ENCODE measurements around the gene SP8. TPM values are rescaled to one million over a fixed set of nuclear protein-coding genes. Genes with fewer than 3 reads are reported as not detected.
"Not testable (repeated sequence)": the region's sequence is repeated elsewhere in the genome, so short reads cannot be mapped to it uniquely, and the experiment has no call there.

Gene SP8
- total RNA-seq (not detected), polyA plus RNA-seq (not detected)
- long read RNA-seq, donor 1 = 0 reads
- long read RNA-seq, donor 2 = 0 reads

GRCh38 chr7:20786779-20787659, at the start of gene SP8:
SP8 (minus strand) TSS chr7:20786886; CDS start chr7:20786798, 88 bp downstream.
- ATAC-seq = peak in 3 of 4 donors; percentile 30 to 46 (median 37)

GRCh38 chr7:20836424-20836823, 49.7 kb upstream of the SP8 start:
- DNase-seq; H3K4me3 ChIP-seq; ATAC-seq; H3K27ac ChIP-seq; H3K27me3 ChIP-seq (ENCODE audit: insufficient read depth in 3 of 3, low read length in 2 of 3); H3K36me3 ChIP-seq (ENCODE audit: insufficient read depth in 1 of 2, low read depth in 1 of 2); H3K9me3 ChIP-seq; H3K4me1 ChIP-seq; intact Hi-C loops (cut with DNase I): not testable (repeated sequence)
- 77 to 86% (median 79%) methylated on average over 2 of the region's 2 CpGs for WGBS, 3 donors

More at GRCh38 chr7:20786779-20787659, at the start of gene SP8:
- intact Hi-C loops (cut with DNase I) = no loop called here
- Histone ChIP-seq H3K27me3 (ENCODE audit: insufficient read depth in 3 of 3, low read length in 2 of 3) (peaks cover 0 to 100% (median 48%) of the 10 kb centered on the region in 3 donors), H3K36me3 (ENCODE audit: insufficient read depth in 1 of 2, low read depth in 1 of 2) (no peaks in the 10 kb centered on the region), H3K4me3 (peak within 1 kb of the TSS; percentile 60), H3K4me1 (peaks cover 13% of the 10 kb centered on the region), H3K9me3 (no peaks in the 10 kb centered on the region), H3K27ac (no peak within 1 kb of the TSS)
- TF ChIP-seq CTCF (IDR thresholded peaks at IDR 0.05) = no peak
- peak in 1 of 2 donors; percentile 16 for DNase-seq
- WGBS, 3 donors = 2 to 5% (median 4%) methylated on average over 50 of the region's 50 CpGs

GRCh38 chr7:20835111-20835750, 48.5 kb upstream of the SP8 start:
- TF ChIP-seq CTCF (IDR thresholded peaks at IDR 0.05) = no peak
- intact Hi-C loops (cut with DNase I) = no loop called here

GRCh38 chr7:20834656-20835055, 48.0 kb upstream of the SP8 start:
- Histone ChIP-seq H3K27ac (no peak overlapping the region), H3K36me3 (ENCODE audit: insufficient read depth in 1 of 2, low read depth in 1 of 2) (no peaks in the 10 kb centered on the region), H3K9me3 (no peaks in the 10 kb centered on the region), H3K4me1 (no peaks in the 10 kb centered on the region), H3K4me3 (no peak overlapping the region), H3K27me3 (ENCODE audit: insufficient read depth in 3 of 3, low read length in 2 of 3) (peaks cover 0 to 3% (median 2%) of the 10 kb centered on the region in 3 donors)
- intact Hi-C loops (cut with DNase I) = no loop called here
- no peak for TF ChIP-seq CTCF (IDR thresholded peaks at IDR 0.05)
- ATAC-seq (no peak), DNase-seq (no peak)

More at GRCh38 chr7:20835111-20835750, 48.5 kb upstream of the SP8 start:
- Histone ChIP-seq H3K9me3 (no peaks in the 10 kb centered on the region), H3K27ac (no peak overlapping the region), H3K36me3 (ENCODE audit: insufficient read depth in 1 of 2, low read depth in 1 of 2) (no peaks in the 10 kb centered on the region), H3K27me3 (ENCODE audit: insufficient read depth in 3 of 3, low read length in 2 of 3) (peaks cover 0 to 3% (median 2%) of the 10 kb centered on the region in 3 donors), H3K4me1 (no peaks in the 10 kb centered on the region), H3K4me3 (no peak overlapping the region)
- 78 to 85% (median 82%) methylated on average over 15 of the region's 15 CpGs for WGBS, 3 donors
- DNase-seq = no peak
- no peak for ATAC-seq

- no peak for TF ChIP-seq CTCF (IDR thresholded peaks at IDR 0.05)
Observed at GRCh38 chr7:20831956-20832355, 45.3 kb upstream of the SP8 start.

More at GRCh38 chr7:20831956-20832355, 45.3 kb upstream of the SP8 start:
- no peaks in the 10 kb centered on the region for H3K9me3 ChIP-seq
- DNase-seq (no peak), ATAC-seq (no peak)
- H3K27ac ChIP-seq = no peak overlapping the region
- intact Hi-C loops (cut with DNase I) = no loop called here
- no peak overlapping the region for H3K4me3 ChIP-seq
- H3K27me3 ChIP-seq (ENCODE audit: insufficient read depth in 3 of 3, low read length in 2 of 3) = peaks cover 0 to 3% (median 2%) of the 10 kb centered on the region in 3 donors
- H3K4me1 ChIP-seq = no peaks in the 10 kb centered on the region
- no peaks in the 10 kb centered on the region for H3K36me3 ChIP-seq (ENCODE audit: insufficient read depth in 1 of 2, low read depth in 1 of 2)

Data from psoas muscle (tissue), 8 donors.